NCI-H146 treated with DMSO at 0.1 percent for 48 hours (cell line): ENCODE data around the gene SMIM26.
A peak's percentile ranks its signal among the peaks of the same experiment; 100 is the strongest.

Experiments used
- DNase-seq: peaks from one replicate; lab custom pipeline; 2025; ENCODE audit not compliant: unreplicated experiment; lab: John Stamatoyannopoulos, UW

The SMIM26 gene

DNA sequence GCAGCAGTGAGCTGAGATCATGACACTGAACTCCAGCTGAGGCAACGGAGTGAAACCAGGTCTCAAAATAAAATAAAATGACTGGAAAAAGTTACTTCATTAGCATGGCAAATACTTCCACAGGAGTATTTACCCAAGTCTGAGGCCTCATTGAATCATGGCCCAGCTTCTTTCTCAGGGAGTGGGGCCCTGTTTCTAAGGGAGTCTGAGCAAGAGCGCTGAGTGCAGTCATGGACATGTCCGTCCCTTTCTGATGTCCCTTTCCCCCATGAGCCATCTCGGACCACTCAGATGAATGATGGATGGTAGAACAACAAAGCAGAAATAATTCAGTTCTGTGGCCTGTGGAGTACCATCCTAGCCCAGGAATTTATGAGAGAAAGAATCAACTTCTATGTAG is 12.8 kb downstream of the SMIM26 start:
- no peak for DNase-seq

DNA sequence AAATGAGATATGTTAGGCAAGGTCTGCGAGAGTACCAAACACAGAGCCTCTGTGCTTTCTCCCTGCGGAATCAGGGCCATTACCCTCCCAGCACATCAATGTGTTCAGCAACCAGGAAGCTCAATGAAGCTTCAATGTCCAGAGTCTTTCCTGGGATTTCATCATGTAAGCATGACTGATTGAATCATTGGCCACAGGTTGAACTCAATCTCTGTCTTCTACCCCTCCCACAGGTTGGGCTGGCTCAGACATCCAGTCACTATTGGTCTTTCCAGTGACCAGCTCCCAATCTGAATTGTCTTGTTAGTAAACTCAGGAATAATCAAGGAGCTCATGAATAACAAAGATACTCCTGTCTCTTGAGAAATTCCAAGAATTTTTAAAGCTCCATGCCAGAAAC is 17.9 kb downstream of the SMIM26 start:
- peak; percentile 2 for DNase-seq

DNA sequence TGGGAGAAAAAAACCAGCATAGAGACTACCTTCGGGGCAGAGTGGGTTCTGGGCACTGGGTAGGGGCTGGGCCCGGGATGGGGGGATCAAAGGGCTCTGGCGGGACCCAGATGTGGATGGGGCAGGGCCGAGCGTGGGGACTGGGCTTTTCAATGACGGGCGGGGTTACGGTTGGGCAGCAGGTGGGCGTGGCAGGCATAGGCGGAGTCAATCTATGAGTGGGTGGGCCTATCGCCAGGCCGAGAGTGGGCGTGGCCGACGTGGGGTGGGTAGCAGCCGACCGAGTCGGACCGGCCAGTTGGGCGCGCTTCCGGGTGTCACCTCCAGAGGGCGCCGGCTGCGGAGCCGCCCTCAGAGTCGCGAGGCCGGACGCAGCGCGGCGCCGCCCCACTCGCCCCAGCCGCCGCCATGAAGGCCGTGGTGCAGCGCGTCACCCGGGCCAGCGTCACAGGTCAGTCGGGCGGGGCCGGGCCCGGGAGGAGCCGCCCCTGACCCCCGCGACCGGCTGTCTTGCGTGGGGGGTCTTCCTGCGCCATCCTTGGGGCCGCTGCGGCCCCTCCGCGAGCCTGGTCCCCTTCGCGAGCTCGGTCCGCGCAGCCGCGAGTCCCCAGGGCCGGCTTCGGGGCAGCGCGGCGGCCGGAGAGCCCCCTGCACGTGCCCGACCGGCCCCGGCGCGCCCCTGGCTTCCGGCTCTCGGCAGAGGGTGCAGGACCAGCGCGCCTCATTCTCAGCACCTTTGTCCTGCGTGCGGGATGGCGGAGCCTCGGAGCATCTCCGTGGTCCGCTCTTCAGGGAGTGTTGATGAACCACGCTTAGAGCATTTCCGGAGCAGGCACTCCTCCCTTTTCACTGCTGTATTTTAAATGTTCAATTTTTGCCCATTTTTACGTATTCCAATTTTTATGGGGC is 20.7 kb downstream of the SMIM26 start, which contains the start of gene DTD1:
Gene DTD1, plus strand, starts transcription at position 390 of the 909 bp plus-strand sequence. Its CDS starts 19 bp downstream, at position 409.
- DNase-seq, result peak; percentile 76

DNA sequence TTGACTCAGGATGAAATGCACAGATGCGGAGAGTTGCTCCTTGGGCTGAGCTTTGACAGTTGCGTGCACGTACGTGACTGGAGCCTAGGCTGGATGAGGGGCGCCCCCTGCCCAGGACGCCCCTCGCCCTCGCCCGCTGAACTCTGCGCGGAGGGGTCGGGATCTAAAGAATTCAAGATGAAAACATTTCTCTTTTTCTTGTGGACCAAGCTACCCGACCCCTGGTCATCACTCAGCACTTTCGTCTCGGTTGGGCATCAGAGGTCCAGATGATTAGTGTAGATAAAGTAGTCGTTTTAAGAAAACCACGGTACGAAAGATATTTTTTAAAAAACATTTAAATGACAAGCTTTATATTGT is 21.3 kb downstream of the SMIM26 start:
- peak; percentile 34 for DNase-seq

DNA sequence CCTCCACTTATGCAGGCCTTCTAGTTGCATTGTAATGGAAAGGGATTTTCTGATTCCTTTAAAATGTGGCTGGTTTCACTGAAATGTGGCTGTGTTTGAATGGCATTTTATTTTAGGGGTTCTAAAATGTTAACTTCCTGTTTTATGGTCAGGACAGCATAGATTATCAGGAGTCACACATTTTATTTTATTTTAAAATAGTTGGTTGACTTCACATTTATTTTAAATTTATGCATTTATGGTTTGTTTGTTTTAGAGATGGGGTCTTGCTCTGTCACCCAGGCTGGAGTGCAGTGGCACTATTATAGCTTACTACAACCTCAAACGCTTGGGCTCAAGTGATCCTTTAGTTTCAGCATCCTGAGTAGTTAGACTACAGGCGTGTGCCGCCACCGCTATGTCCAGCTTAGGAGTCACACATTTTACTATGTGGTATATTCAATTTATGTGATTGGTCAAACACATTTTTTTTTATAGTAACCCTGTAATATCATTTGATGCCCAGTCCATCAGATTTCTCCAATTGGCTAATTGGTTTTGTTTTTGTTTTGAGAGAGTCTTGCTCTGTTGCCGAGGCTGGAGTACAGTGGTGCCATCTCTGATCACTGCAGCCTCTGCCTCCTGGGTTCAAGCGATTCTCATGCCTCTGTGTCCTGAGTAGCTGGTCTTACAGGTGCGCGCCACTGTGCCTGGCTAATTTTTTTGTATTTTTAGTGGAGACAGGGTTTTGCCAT is 22.9 kb downstream of the SMIM26 start:
- no peak for DNase-seq

DNA sequence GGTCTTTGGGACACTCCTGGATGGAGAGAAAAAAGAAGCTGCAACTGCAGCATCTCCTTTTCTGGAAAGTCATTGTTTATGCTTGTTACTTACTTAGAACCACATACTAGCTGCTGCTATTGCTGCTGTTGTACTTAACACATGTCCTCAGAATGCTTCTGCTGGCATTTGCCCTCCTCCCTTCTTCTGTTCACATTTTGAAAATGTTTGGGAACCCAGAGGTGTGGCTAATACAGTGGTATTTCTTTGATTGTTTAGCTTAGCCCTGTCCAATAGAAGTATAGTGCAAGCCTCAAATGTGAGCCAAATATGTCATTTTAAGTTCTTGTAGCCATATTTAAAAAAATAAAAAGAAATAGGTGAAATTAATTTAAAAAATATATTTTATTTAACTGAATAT is 29.0 kb downstream of the SMIM26 start:
- no peak for DNase-seq

DNA sequence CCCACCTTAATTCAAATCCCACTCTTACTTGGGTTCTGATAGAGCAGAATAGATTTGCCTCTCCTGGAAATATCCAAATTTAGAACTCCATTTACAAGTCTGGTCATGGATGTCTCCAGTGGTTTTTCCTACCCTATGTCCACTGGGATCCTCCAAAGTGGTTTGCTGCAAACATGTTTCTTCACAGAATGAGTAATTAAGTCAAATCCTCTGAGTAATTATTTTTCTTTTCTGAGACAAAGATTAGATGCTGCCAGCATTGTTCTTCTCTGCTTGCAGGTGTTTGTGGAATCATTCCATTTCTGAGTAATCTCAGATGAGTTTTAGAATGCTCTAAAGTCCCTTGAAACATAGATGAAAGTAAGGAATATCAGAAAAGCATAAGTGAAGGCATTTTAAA is 42.5 kb downstream of the SMIM26 start:
- DNase-seq, result no peak

DNA sequence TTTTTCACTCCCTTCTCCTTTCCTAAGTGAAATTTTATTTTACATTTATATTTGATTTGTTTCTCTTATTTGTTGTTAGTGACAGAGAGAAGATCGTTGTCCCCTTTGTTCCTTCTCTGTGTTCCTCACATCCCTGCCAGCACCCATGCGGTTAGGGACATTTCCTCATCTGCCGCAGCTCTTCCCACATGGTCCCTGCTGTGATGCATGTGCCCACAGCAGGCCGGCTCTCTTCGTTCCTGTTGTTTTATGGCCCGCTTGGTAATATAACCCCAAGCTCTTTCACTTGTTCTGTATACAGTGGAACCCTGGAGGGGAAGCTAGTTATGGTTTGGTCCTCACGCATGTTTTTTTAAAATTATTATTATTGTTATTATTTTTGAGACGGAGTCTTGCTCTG is 44.3 kb downstream of the SMIM26 start:
- no peak for DNase-seq

DNA sequence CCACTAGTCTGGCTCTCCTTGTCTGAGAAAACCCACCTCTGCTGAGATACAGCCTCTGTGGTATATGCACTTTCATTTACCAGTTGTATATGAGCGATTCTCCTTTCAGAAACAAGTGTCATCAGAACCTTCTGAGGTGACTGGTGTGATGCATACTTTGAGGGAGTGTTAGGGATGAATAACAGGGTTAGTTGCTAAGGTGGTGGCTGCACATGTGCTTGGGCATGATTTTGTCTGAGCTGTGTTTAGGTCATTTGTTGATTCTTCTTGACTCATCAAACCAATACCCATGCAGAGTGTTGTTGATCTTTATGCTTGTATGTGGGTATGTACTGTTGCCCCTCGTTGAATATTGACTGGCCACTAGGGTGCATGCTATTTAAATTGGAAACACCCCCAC is 46.3 kb downstream of the SMIM26 start:
- DNase-seq, result no peak

DNA sequence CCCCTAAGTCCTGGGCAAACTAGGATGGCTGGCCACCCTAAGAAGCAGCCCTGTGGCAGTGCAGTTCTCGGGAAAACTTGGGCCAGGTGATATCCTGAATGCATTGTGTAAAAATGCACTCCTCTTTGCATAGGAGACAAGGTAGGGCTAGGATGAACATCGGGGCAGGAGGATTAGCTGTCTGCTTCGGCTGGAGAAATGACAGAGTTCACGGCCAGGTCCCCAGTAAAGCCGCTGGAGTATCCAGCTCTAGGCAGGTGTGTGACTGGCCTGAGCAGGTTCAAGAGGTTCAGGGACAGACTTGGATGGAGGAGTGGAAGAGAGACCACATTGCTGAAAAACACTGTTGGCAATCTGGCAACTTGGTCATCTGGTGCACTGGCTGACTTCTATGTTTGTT is 47.0 kb downstream of the SMIM26 start:
- DNase-seq, result no peak

DNA sequence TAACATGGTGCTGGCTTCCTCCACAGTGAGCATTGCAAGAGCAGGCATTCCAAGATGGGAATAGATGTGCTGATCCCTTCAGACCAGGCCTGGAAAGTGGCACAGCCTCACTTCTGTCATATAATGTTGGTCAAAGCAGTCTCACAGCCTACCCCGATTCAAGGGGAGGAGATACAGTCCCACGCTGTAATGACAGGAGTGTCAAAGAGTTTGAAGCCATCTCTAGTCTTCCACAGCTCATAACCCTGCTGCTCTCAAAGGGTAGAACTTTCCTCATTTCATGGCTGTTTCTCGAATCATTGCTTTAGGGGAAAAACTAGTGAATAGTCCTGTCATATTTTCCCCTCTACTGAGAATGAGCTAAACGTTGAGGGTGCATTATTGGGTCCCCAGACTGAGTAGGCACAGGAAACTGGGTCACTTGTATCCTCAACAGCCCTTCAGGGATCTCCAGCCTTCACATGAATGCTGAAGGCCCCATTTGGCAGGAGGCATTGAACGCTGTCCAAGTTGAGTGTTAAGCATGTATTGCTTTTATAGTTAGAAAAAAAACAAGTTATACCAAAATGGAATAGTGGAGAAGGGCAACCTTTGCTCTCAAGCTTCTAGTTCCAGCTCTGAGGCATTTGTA is 47.9 kb downstream of the SMIM26 start:
- DNase-seq, result no peak
